ENCODE data around the gene SLC6A13. TPM values are rescaled to one million over a fixed set of nuclear protein-coding genes. Genes with fewer than 3 reads are reported as not detected.

Gene SLC6A13
- polyA plus RNA-seq, 2 of the 4 experiments (the other 2 are of a cell fraction) = 0.43 to 0.49 TPM

GRCh38 chr12:254039-254438, 8.6 kb downstream of the SLC6A13 start:
- no peak for FAIRE-seq

GRCh38 chr12:253116-253831, 9.4 kb downstream of the SLC6A13 start:
- ChIA-PET POLR2A (no interaction called here), CTCF (interaction anchor here (0.6 kb wide), 1 partner anchor 237 kb away, joined by 3 read pairs; no protein-coding TSS in a partner anchor)
- no peaks in the 10 kb centered on the region for H3K4me1 ChIP-seq
- WGBS (ENCODE audit: missing lambda C conversion rate) = 67% methylated on average over 12 of the region's 12 CpGs
- H3K27ac ChIP-seq = no peak overlapping the region
- DNase-seq (ENCODE audit: low read depth in 1 of 2, low spot score in 1 of 2) = no peak
- no peak for FAIRE-seq
- no peak overlapping the region for H3K4me3 ChIP-seq
- TF ChIP-seq EP300 (IDR thresholded peaks at IDR 0.05) = no peak
- no peak for TF ChIP-seq HEYL (CRISPR knock-in tag; IDR thresholded peaks at IDR 0.05)
- no peak for TF ChIP-seq GATA3 (IDR thresholded peaks at IDR 0.05; ENCODE audit: borderline replicate concordance)
- no peak for TF ChIP-seq SMC3 (IDR thresholded peaks at IDR 0.05)
- TF ChIP-seq BHLHE40 (IDR thresholded peaks at IDR 0.05; ENCODE audit: low read depth, low read length) = no peak
- no peak for TF ChIP-seq PHF8 (IDR thresholded peaks at IDR 0.05; ENCODE audit: borderline replicate concordance, low read depth)
- TF ChIP-seq HOXB5 (CRISPR knock-in tag; IDR thresholded peaks at IDR 0.05) = no peak
- TF ChIP-seq CEBPB (IDR thresholded peaks at IDR 0.05) = no peak
- no peak for TF ChIP-seq CHD4 (IDR thresholded peaks at IDR 0.05; ENCODE audit: borderline replicate concordance)
- no peak for TF ChIP-seq FOSB (CRISPR knock-in tag; IDR thresholded peaks at IDR 0.05)
- no peak for TF ChIP-seq MYC (IDR thresholded peaks at IDR 0.05; ENCODE audit: borderline replicate concordance, low read length)
- peak in 1 of 2 experiments; percentile 17; a peak in 2 of 6 replicates for ATAC-seq
- no peaks in the 10 kb centered on the region for H3K9me3 ChIP-seq
- no peak overlapping the region for H3K4me2 ChIP-seq

More at GRCh38 chr12:254039-254438, 8.6 kb downstream of the SLC6A13 start:
- no peaks in the 10 kb centered on the region for H3K9me3 ChIP-seq
- ATAC-seq (no peak), DNase-seq (ENCODE audit: low read depth in 1 of 2, low spot score in 1 of 2) (no peak)
- whole genome bisulfite sequencing (ENCODE audit: missing lambda C conversion rate) = 80% methylated on average over 10 of the region's 10 CpGs
- TF ChIP-seq TP53 (CRISPR knock-in tag; IDR thresholded peaks at IDR 0.05) = no peak
- TF ChIP-seq ZC3H11A (IDR thresholded peaks at IDR 0.05) = no peak
- TF ChIP-seq HDAC2 (IDR thresholded peaks at IDR 0.05) = no peak
- TF ChIP-seq CBX2 (IDR thresholded peaks at IDR 0.05; ENCODE audit: borderline replicate concordance, low read depth) = no peak
- no peak for TF ChIP-seq HMGXB4 (CRISPR knock-in tag; IDR thresholded peaks at IDR 0.05; ENCODE audit: borderline replicate concordance)
- no peak for TF ChIP-seq BHLHE40 (IDR thresholded peaks at IDR 0.05; ENCODE audit: low read depth, low read length)
- TF ChIP-seq HOXB13 (CRISPR knock-in tag; IDR thresholded peaks at IDR 0.05; ENCODE audit: low read depth) = no peak
- TF ChIP-seq EHMT2 (IDR thresholded peaks at IDR 0.05; ENCODE audit: low read depth) = no peak
- TF ChIP-seq POLR2A (IDR thresholded peaks at IDR 0.05; ENCODE audit: low read length) = no peak
- POLR2A ChIA-PET = no interaction called here
- H3K27ac ChIP-seq = no peak overlapping the region
- no peak overlapping the region for H3K4me3 ChIP-seq
- CTCF ChIA-PET = interaction anchor here (1.1 kb wide), 1 partner anchor 34 kb away, joined by 3 read pairs; no protein-coding TSS in a partner anchor
- no peaks in the 10 kb centered on the region for H3K4me1 ChIP-seq
- no peak overlapping the region for H3K4me2 ChIP-seq

GRCh38 chr12:252636-253035, 10.0 kb downstream of the SLC6A13 start:
- FAIRE-seq = no peak
- ChIA-PET CTCF (no interaction called here), POLR2A (no interaction called here)
- no peak for ATAC-seq
- H3K27ac ChIP-seq = no peak overlapping the region
- H3K4me1 ChIP-seq = no peaks in the 10 kb centered on the region
- H3K9me3 ChIP-seq = peaks cover 3% of the 10 kb centered on the region; the same call in 1 of the 3 replicates
- 33% methylated on average over 3 of the region's 5 CpGs for WGBS (ENCODE audit: missing lambda C conversion rate)
- no peak overlapping the region for H3K4me3 ChIP-seq
- no peak overlapping the region for H3K4me2 ChIP-seq
- DNase-seq (ENCODE audit: low read depth in 1 of 2, low spot score in 1 of 2) = no peak
- TF ChIP-seq SREBF2 (IDR thresholded peaks at IDR 0.05) (no peak), FOSB (CRISPR knock-in tag; IDR thresholded peaks at IDR 0.05) (no peak), EHF (CRISPR knock-in tag; IDR thresholded peaks at IDR 0.05) (no peak), E2F6 (IDR thresholded peaks at IDR 0.05; ENCODE audit: borderline replicate concordance, low read depth) (no peak), HDAC2 (IDR thresholded peaks at IDR 0.05) (no peak), NPAS2 (CRISPR knock-in tag; IDR thresholded peaks at IDR 0.05; ENCODE audit: borderline replicate concordance) (no peak), REST (IDR thresholded peaks at IDR 0.05) (no peak), HOXB13 (CRISPR knock-in tag; IDR thresholded peaks at IDR 0.05; ENCODE audit: low read depth) (no peak), ZFP36 (IDR thresholded peaks at IDR 0.05; ENCODE audit: borderline replicate concordance, partially characterized antibody) (no peak), PBX3 (IDR thresholded peaks at IDR 0.05) (no peak), MAFK (IDR thresholded peaks at IDR 0.05; ENCODE audit: partially characterized antibody) (no peak)
